Measurements from ENCODE around the gene LRRC8C. TPM values are rescaled to one million over a fixed set of nuclear protein-coding genes. Genes with fewer than 3 reads are reported as not detected.

Gene LRRC8C
- total and polyA plus RNA-seq, 2 experiments from 2014 or later, result 0.89 to 3.9 TPM

GRCh38 chr1:89697383-89697782 lies 64.5 kb downstream of the LRRC8C start:
- DNase-seq (ENCODE audit: low spot score) (no peak), ATAC-seq (no peak)
- no peaks in the 10 kb centered on the region for H3K36me3 Mint-ChIP-seq (ENCODE audit: low read depth)
- Histone ChIP-seq H3K36me3 (ENCODE audit: insufficient read depth) (no peaks in the 10 kb centered on the region), H3K4me3 (no peak overlapping the region), H3K79me2 (replicated peaks; ENCODE audit: insufficient read depth) (no peaks in the 10 kb centered on the region), H3K4me1 (ENCODE audit: insufficient read depth) (peaks cover 12% of the 10 kb centered on the region), H3K27me3 (ENCODE audit: insufficient read depth) (no peaks in the 10 kb centered on the region), H4K20me1 (replicated peaks; ENCODE audit: insufficient read depth) (no peaks in the 10 kb centered on the region; the same call in 1 of the 2 replicates), H2AFZ (no peak overlapping the region), H3K9me2 (ENCODE audit: insufficient read depth) (no peaks in the 10 kb centered on the region), H3F3A (replicated peaks; ENCODE audit: low read depth) (no peaks in the 10 kb centered on the region), H3K4me2 (no peak overlapping the region), H3K27ac (ENCODE audit: low read depth) (no peak overlapping the region)
- H3K4me1 Mint-ChIP-seq, result peaks cover 10% of the 10 kb centered on the region
- H3K9me3 Mint-ChIP-seq, result no peaks in the 10 kb centered on the region
- H3K4me3 Mint-ChIP-seq, result no peak overlapping the region
- no peak for TF ChIP-seq POLR2AphosphoS5 (IDR thresholded peaks at IDR 0.05; ENCODE audit: low read depth)
- no peak for TF ChIP-seq REST (IDR thresholded peaks at IDR 0.05; ENCODE audit: unreplicated experiment)
- no peak for TF ChIP-seq CREB1 (CRISPR knock-in tag; IDR thresholded peaks at IDR 0.05; ENCODE audit: low read depth)
- TF ChIP-seq ETS1 (IDR thresholded peaks at IDR 0.05), result no peak
- H3K27me3 Mint-ChIP-seq (ENCODE audit: insufficient read depth, low read depth, poor library complexity), result no peaks in the 10 kb centered on the region
- no peak overlapping the region for H3K27ac Mint-ChIP-seq

GRCh38 chr1:89698020-89698560 lies 65.2 kb downstream of the LRRC8C start:
- ATAC-seq (no peak), DNase-seq (ENCODE audit: low spot score) (no peak)
- Histone ChIP-seq H3K4me1 (ENCODE audit: insufficient read depth) (peaks cover 5% of the 10 kb centered on the region), H4K20me1 (replicated peaks; ENCODE audit: insufficient read depth) (no peaks in the 10 kb centered on the region), H3K4me2 (no peak overlapping the region), H2AFZ (no peak overlapping the region), H3K79me2 (replicated peaks; ENCODE audit: insufficient read depth) (no peaks in the 10 kb centered on the region), H3K9me2 (ENCODE audit: insufficient read depth) (no peaks in the 10 kb centered on the region), H3K36me3 (ENCODE audit: insufficient read depth) (no peaks in the 10 kb centered on the region), H3K4me3 (no peak overlapping the region), H3F3A (replicated peaks; ENCODE audit: low read depth) (no peaks in the 10 kb centered on the region), H3K27ac (ENCODE audit: low read depth) (no peak overlapping the region), H3K27me3 (ENCODE audit: insufficient read depth) (no peaks in the 10 kb centered on the region)
- Mint-ChIP-seq H3K9me3 (no peaks in the 10 kb centered on the region), H3K4me3 (no peak overlapping the region), H3K27me3 (ENCODE audit: insufficient read depth, low read depth, poor library complexity) (no peaks in the 10 kb centered on the region), H3K36me3 (ENCODE audit: low read depth) (no peaks in the 10 kb centered on the region), H3K4me1 (peaks cover 3% of the 10 kb centered on the region; the same call in 2 of the 3 replicates), H3K27ac (no peak overlapping the region)
- TF ChIP-seq EZH2phosphoT487 (IDR thresholded peaks at IDR 0.05; ENCODE audit: unreplicated experiment) (no peak), POLR2AphosphoS5 (IDR thresholded peaks at IDR 0.05; ENCODE audit: low read depth) (no peak), ETS1 (IDR thresholded peaks at IDR 0.05) (no peak), JUNB (IDR thresholded peaks at IDR 0.05; ENCODE audit: unreplicated experiment) (no peak)

Data from GM23338 (cell line).